MM.1S (cell line): Measurements from ENCODE around the gene DDOST.
A peak's percentile ranks its signal among the peaks of the same experiment; 100 is the strongest.

ENCODE experiments used
- DNase-seq: peaks from one replicate; pipeline ENCODE4 v3.0.0-alpha.2; 2015
- H2AFZ ChIP-seq: fragments of 300-600 bp; sonication (generic); 2 replicates; pipeline ENCODE4 v1.6.0; 2016; ENCODE audit warnings: antibody characterized with exemption, low read length
- H3F3A ChIP-seq: fragments of 300-600 bp; sonication (generic); 2 replicates; pipeline ENCODE4 v1.6.1; 2016; ENCODE audit warnings: mild to moderate bottlenecking, antibody characterized with exemption, low read length, moderate library complexity, mixed read lengths; ENCODE audit not compliant: insufficient read depth
- H3K27ac ChIP-seq: fragments of 300-600 bp; sonication (generic); 2 replicates; pipeline ENCODE4 v1.5.1; 2016; ENCODE audit warnings: mild to moderate bottlenecking, low read length
- H3K27me3 ChIP-seq: fragments of 300-600 bp; sonication (generic); replicated peaks from 2 replicates; pipeline ENCODE4 v1.6.0; 2016; ENCODE audit warnings: low read length; ENCODE audit not compliant: insufficient read depth
- H3K36me3 ChIP-seq: fragments of 300-600 bp; sonication (generic); replicated peaks from 2 replicates; pipeline ENCODE4 v1.6.1; 2016; ENCODE audit warnings: mild to moderate bottlenecking, low read length, mixed read lengths; ENCODE audit not compliant: insufficient read depth
- H3K4me1 ChIP-seq: fragments of 300-600 bp; sonication (generic); 2 replicates; pipeline ENCODE4 v1.6.1; 2016; ENCODE audit warnings: low read length, mixed read lengths
- H3K4me2 ChIP-seq: fragments of 300-600 bp; sonication (generic); 2 replicates; pipeline ENCODE4 v1.6.0; 2016; ENCODE audit warnings: low read depth, low read length
- H3K4me3 ChIP-seq: fragments of 300-600 bp; sonication (generic); 2 replicates; pipeline ENCODE4 v1.5.1; 2016; ENCODE audit warnings: low read length, mixed read lengths
- H3K79me2 ChIP-seq: fragments of 300-600 bp; sonication (generic); 2 replicates; pipeline ENCODE4 v1.6.1; 2016; ENCODE audit warnings: mixed run types, low read length, mixed read lengths
- H3K9ac ChIP-seq: fragments of 300-600 bp; sonication (generic); 2 replicates; pipeline ENCODE4 v1.6.1; 2016; ENCODE audit warnings: low read length, mixed read lengths
- H3K9me2 ChIP-seq: fragments of 300-600 bp; sonication (generic); replicated peaks from 2 replicates; pipeline ENCODE4 v1.6.1; 2016; ENCODE audit warnings: mild to moderate bottlenecking, low read length, mixed read lengths; ENCODE audit not compliant: insufficient read depth
- H3K9me3 ChIP-seq: fragments of 300-600 bp; sonication (generic); replicated peaks from 2 replicates; pipeline ENCODE4 v1.6.1; 2016; ENCODE audit warnings: mild to moderate bottlenecking, low read length, mixed read lengths; ENCODE audit not compliant: insufficient read depth
- H4K20me1 ChIP-seq: fragments of 300-600 bp; sonication (generic); 2 replicates; pipeline ENCODE4 v1.6.1; 2016; ENCODE audit warnings: mild to moderate bottlenecking, low read length, moderate library complexity, mixed read lengths; ENCODE audit not compliant: insufficient read depth
- EZH2 ChIP-seq: fragments of 300-600 bp; sonication (generic); optimal IDR thresholded peaks from 2 replicates; pipeline ENCODE3; 2017; ENCODE audit warnings: low read depth, mild to moderate bottlenecking, antibody characterized with exemption, low read length, mixed read lengths
- EZH2phosphoT487 ChIP-seq: fragments of 300-600 bp; sonication (generic); IDR thresholded peaks from 2 replicates; pipeline ENCODE4 v1.6.1; 2018; ENCODE audit warnings: antibody characterized with exemption, low read length
- TF ChIP-seq, protein P1 (sequence below): fragments of 300-600 bp; sonication (generic); IDR thresholded peaks from 2 replicates; pipeline ENCODE4 v1.5.1; 2016; ENCODE audit warnings: antibody characterized with exemption, low read length, mixed read lengths

DDOST gene

DNA sequence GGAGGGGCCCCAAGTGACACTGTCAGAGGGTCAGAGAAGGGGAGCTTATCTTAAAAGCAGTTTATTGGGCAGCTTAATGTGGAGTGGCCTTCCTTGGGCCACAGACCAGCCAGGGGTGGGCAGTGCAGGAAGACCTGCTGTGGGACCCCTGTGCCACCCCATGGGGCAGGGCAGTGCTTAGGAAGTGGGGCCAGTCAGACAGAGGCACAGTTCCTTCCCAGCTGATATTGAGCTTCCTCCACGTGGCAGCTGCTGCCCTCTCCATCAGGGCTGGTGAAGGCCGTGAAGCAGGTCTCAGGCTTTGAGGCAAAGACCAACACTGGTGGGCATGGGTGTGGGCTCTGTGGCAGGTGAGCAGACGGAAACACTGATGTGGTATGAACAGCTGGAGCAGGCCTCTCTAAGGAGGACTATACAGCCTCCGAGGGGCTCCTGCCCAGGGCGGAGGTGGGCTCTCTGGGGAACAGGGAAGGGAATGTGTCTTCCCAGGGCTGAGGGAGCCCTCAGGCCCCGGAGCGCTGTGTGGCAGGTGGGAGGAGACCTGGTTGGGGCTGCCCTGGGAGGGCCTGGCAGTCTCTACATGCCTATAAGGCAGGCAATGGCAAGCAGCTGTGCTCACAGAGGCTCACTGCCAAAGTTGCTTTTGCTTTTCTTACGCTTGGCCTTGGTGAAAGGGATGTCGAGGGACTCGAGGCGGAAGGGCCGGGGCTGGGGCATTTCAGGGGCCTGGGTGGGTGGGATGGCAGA is 3.0 kb upstream of the DDOST start:
- Histone ChIP-seq H4K20me1 (no peaks in the 10 kb centered on the region), H3K4me1 (peaks cover 18% of the 10 kb centered on the region), H2AFZ (no peak overlapping the region), H3K9me3 (no peaks in the 10 kb centered on the region), H3K4me2 (no peak overlapping the region), H3K27me3 (peaks cover 10% of the 10 kb centered on the region; the same call in 1 of the 2 replicates), H3K27ac (no peak overlapping the region), H3F3A (no peaks in the 10 kb centered on the region; the same call in 1 of the 2 replicates), H3K9me2 (no peaks in the 10 kb centered on the region), H3K4me3 (no peak overlapping the region), H3K79me2 (peaks cover 21% of the 10 kb centered on the region), H3K36me3 (no peaks in the 10 kb centered on the region), H3K9ac (no peak overlapping the region)
- TF ChIP-seq EZH2 (no peak), EZH2phosphoT487 (no peak)
- TF ChIP-seq, protein P1, sequence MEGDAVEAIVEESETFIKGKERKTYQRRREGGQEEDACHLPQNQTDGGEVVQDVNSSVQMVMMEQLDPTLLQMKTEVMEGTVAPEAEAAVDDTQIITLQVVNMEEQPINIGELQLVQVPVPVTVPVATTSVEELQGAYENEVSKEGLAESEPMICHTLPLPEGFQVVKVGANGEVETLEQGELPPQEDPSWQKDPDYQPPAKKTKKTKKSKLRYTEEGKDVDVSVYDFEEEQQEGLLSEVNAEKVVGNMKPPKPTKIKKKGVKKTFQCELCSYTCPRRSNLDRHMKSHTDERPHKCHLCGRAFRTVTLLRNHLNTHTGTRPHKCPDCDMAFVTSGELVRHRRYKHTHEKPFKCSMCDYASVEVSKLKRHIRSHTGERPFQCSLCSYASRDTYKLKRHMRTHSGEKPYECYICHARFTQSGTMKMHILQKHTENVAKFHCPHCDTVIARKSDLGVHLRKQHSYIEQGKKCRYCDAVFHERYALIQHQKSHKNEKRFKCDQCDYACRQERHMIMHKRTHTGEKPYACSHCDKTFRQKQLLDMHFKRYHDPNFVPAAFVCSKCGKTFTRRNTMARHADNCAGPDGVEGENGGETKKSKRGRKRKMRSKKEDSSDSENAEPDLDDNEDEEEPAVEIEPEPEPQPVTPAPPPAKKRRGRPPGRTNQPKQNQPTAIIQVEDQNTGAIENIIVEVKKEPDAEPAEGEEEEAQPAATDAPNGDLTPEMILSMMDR = no peak
- DNase-seq = no peak

DNA sequence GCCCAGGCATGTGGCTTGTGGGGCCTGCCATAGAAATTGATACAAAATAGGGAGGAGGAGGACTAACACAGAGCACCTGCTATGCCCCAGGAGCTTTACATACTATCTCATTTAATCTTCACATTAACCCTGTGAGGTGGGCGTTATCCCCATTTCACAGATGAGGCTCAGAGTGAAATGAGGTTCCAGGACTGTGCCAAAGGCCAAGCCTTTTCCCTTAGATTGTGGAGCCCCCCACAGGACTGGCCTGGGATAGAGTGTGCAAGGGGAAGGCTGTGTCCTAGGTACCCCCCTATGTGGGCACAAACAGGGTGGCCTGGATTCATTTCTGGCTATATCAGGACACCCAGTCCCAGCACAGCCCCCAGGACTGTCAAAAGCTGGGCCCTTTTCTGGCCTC is 2.2 kb upstream of the DDOST start:
- no peak overlapping the region for H3K9ac ChIP-seq
- no peak overlapping the region for H2AFZ ChIP-seq
- no peaks in the 10 kb centered on the region for H3K9me3 ChIP-seq
- no peak overlapping the region for H3K27ac ChIP-seq
- no peaks in the 10 kb centered on the region for H3K9me2 ChIP-seq
- H3K4me3 ChIP-seq = no peak overlapping the region
- H3K36me3 ChIP-seq = no peaks in the 10 kb centered on the region
- no peak overlapping the region for H3K4me2 ChIP-seq
- no peaks in the 10 kb centered on the region for H4K20me1 ChIP-seq
- TF ChIP-seq EZH2phosphoT487 (no peak), EZH2 (no peak)
- TF ChIP-seq, protein P1 = no peak
- H3K4me1 ChIP-seq = peaks cover 22% of the 10 kb centered on the region
- no peak for DNase-seq
- H3K27me3 ChIP-seq = peaks cover 3% of the 10 kb centered on the region; the same call in 1 of the 2 replicates
- H3K79me2 ChIP-seq = peaks cover 29% of the 10 kb centered on the region
- H3F3A ChIP-seq = no peaks in the 10 kb centered on the region; the same call in 1 of the 2 replicates

DNA sequence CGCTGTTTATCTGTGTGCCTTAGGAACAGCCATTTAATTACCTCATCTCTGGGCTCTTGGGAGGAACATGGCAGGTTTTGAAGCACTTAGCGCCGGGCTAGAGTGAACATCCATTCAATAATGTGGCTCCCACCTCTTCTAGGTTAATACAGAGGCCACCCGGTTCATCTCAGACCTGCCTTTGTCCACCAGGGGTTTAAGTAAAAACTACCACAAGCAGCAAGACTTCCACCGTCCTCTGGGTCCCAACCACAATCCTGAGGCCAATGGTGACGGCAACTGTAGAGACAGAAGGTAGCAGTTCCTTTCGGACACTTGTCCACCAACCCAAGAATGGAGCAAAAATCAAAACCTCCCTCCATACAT is 924 bp upstream of the DDOST start:
- Histone ChIP-seq H3K4me1 (peaks cover 29% of the 10 kb centered on the region), H3K27me3 (no peaks in the 10 kb centered on the region; the same call in 1 of the 2 replicates), H2AFZ (peak overlapping the region; percentile 90), H3K36me3 (no peaks in the 10 kb centered on the region), H3K4me2 (peak overlapping the region; percentile 91), H4K20me1 (0 out of 2 replicates have a peak, but pooled peaks cover 4% of the 10 kb centered on the region), H3K79me2 (peaks cover 42% of the 10 kb centered on the region), H3K9me3 (no peaks in the 10 kb centered on the region), H3K9me2 (no peaks in the 10 kb centered on the region), H3F3A (no peaks in the 10 kb centered on the region; the same call in 1 of the 2 replicates), H3K27ac (no peak overlapping the region), H3K4me3 (peak overlapping the region; percentile 93), H3K9ac (peak overlapping the region; percentile 68; the same call in 1 of the 2 replicates)
- DNase-seq = no peak
- TF ChIP-seq, protein P1 = no peak
- TF ChIP-seq EZH2phosphoT487 (no peak), EZH2 (no peak)
